Left lung (tissue), 10 donors: ENCODE data around the gene GPR137C. TPM values are rescaled to one million over a fixed set of nuclear protein-coding genes. Genes with fewer than 3 reads are reported as not detected.

Source experiments
- ATAC-seq: fragments of 200-7000 bp; cut with Tn5 transposase; one replicate; pipeline ENCODE4 v1.9.1; 2020; ENCODE audit warnings: moderate library complexity
- DNase-seq, 4 donors: peaks; one replicate each; pipeline ENCODE4 v3.0.0-alpha.2; 2013 to 2020
- H3K27ac ChIP-seq, 2 donors: fragments of 200-600 bp; sonication (generic) in 1 of 2; one replicate each; pipeline versions ENCODE4 v1.5.0 to v1.8.0; 2020 to 2021
- H3K27me3 ChIP-seq, 2 donors: fragments of 200-600 bp; sonication (generic) in 1 of 2; one replicate each; pipeline versions ENCODE4 v1.5.0 to v1.8.0; 2020 to 2021
- H3K36me3 ChIP-seq, 2 donors: fragments of 200-600 bp; sonication (generic) in 1 of 2; one replicate each; pipeline versions ENCODE4 v1.5.0 to v1.8.0; 2020 to 2021
- H3K4me1 ChIP-seq, 2 donors: fragments of 200-600 bp; one replicate each; pipeline ENCODE4 v1.8.0; 2021
- H3K4me3 ChIP-seq, 2 donors: fragments of 200-600 bp; sonication (generic) in 1 of 2; one replicate each; pipeline versions ENCODE4 v1.5.0 to v1.8.0; 2020 to 2021; ENCODE audit warnings: mild to moderate bottlenecking in 1 of 2
- H3K9me3 ChIP-seq, 2 donors: fragments of 200-600 bp; sonication (generic) in 1 of 2; one replicate each; pipeline versions ENCODE4 v1.5.0 to v1.8.0; 2020 to 2021
- CTCF ChIP-seq, 2 donors: fragments of 200-600 bp; sonication (generic) in 1 of 2; IDR thresholded peaks; one replicate each; pipeline versions ENCODE4 v1.5.0 to v1.8.0; 2021; ENCODE audit warnings: antibody characterized with exemption in 2 of 2
- intact Hi-C, 2 donors: fragments of 100-400 bp; cut with DNase I; formaldehyde crosslinking; loops; one replicate each; pipeline versions ENCODE4 v1.11.2 to v1.14.2; 2022
- polyA plus RNA-seq, 6 donors: library from polyadenylated mRNA; unstranded; fragments of 120-200 nt; gene quantifications; one replicate each; pipeline ENCODE4 v1.2.1, GENCODE V29; 2013; ENCODE audit not compliant: insufficient read length in 6 of 6
- total RNA-seq, 2 donors: library from RNA; stranded (reverse); fragmentation: NEBNext Ultra II Directional; extraction: Animal tissue kit (Norgen Biotek cat#: 25700); gene quantifications; one replicate each; pipeline ENCODE4 v1.2.1, GENCODE V29; 2021
- donor health status: DM: no; HTN: yes; CAD: no.
- donor health status: DM: no; HTN: no; CAD: no.

GPR137C gene
- total and polyA plus RNA-seq, 8 donors, result 1.8 to 7.6 (median 6.9) TPM

- H3K36me3 ChIP-seq, result peaks cover 0 to 68% of the 10 kb centered on the region in 2 donors
- no peaks in the 10 kb centered on the region for H3K9me3 ChIP-seq
- ATAC-seq (no peak), DNase-seq (no peak)
- intact Hi-C loops, result no loop called here
- H3K27ac ChIP-seq, result no peak overlapping the region
- no peak for TF ChIP-seq CTCF (IDR thresholded peaks at IDR 0.05)
- no peak overlapping the region for H3K4me3 ChIP-seq
- H3K27me3 ChIP-seq, result no peaks in the 10 kb centered on the region
- H3K4me1 ChIP-seq, result no peaks in the 10 kb centered on the region
Measured at GRCh38 chr14:52660325-52660724, 107.7 kb downstream of the GPR137C start.

DNA sequence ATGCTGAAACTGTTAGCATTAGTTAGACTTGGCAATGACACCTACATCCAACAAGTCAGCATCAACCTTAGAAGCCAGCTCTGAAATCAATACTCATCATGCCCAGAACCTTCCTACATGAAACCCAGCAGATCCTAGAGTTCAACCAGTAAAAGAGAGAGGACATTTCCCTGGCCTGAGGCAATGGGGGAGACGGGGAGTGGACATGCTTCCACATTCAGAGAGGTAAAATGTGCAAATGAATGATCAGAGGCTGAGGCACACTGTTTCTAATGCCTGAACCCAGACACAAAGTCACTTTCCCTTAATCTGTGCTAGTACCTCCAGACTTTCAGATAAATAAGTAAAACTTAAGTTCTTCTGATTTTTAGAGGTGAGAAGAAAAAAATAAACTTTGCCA lies 108.2 kb downstream of the GPR137C start:
- Histone ChIP-seq H3K27ac (no peak overlapping the region), H3K4me1 (no peaks in the 10 kb centered on the region), H3K27me3 (no peaks in the 10 kb centered on the region), H3K4me3 (no peak overlapping the region), H3K9me3 (no peaks in the 10 kb centered on the region), H3K36me3 (peaks cover 0 to 68% of the 10 kb centered on the region in 2 donors)
- no peak for TF ChIP-seq CTCF (IDR thresholded peaks at IDR 0.05)
- no peak for DNase-seq
- intact Hi-C loops, result no loop called here
- no peak for ATAC-seq

DNA sequence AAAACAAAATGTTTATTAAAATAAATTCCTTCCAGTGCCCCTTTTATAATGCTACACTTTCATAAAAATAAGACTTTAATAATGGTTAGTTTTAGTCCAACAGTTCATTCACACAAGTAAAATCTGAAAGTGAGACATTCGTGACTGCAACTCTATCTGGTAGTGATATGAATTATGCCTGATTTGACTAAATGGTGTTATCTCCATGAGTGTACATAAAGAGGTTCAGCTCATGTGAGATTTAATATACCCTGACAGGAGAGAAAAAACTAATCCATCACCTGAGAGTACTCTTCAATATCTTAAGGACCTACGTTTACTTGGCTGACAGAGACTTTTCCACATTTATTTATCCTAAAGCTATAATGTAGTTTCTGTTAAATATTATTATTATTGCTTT lies 108.7 kb downstream of the GPR137C start:
- H3K4me1 ChIP-seq, result no peaks in the 10 kb centered on the region
- no peak for ATAC-seq
- TF ChIP-seq CTCF (IDR thresholded peaks at IDR 0.05), result no peak
- intact Hi-C loops, result no loop called here
- H3K9me3 ChIP-seq, result no peaks in the 10 kb centered on the region
- H3K27me3 ChIP-seq, result no peaks in the 10 kb centered on the region
- H3K27ac ChIP-seq, result no peak overlapping the region
- H3K4me3 ChIP-seq, result no peak overlapping the region
- H3K36me3 ChIP-seq, result peaks cover 0 to 70% of the 10 kb centered on the region in 2 donors
- no peak for DNase-seq

GRCh38 chr14:52663850-52664249 lies 111.2 kb downstream of the GPR137C start:
- Histone ChIP-seq H3K36me3 (peaks cover 0 to 75% of the 10 kb centered on the region in 2 donors), H3K4me1 (no peaks in the 10 kb centered on the region), H3K27ac (no peak overlapping the region), H3K27me3 (no peaks in the 10 kb centered on the region), H3K9me3 (no peaks in the 10 kb centered on the region), H3K4me3 (no peak overlapping the region)
- no peak for TF ChIP-seq CTCF (IDR thresholded peaks at IDR 0.05)
- intact Hi-C loops, result no loop called here
- DNase-seq (no peak), ATAC-seq (no peak)

DNA sequence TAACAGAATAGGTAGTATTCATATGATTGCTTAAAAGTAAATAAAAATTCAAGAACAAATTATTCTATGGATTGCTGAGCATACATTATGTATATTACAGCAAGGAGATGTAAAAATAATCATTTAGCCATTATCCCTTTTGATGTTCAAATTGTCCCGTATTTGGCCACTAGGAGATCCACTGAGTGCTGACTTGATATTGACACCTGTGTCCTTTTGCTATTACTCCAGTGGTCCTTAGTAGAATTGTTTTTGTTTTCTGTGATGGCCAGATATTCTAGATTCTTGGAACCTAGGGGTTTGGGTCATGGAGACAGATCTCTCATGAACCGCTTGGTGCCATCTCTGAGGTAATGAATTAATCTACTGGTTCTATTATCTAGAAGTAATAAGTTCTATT lies 126.0 kb downstream of the GPR137C start:
- Histone ChIP-seq H3K4me3 (no peak overlapping the region), H3K27me3 (no peaks in the 10 kb centered on the region), H3K27ac (no peak overlapping the region), H3K4me1 (no peaks in the 10 kb centered on the region), H3K36me3 (peaks cover 0 to 60% of the 10 kb centered on the region in 2 donors), H3K9me3 (no peaks in the 10 kb centered on the region)
- no peak for TF ChIP-seq CTCF (IDR thresholded peaks at IDR 0.05)
- intact Hi-C loops, result no loop called here
- no peak for DNase-seq
- no peak for ATAC-seq
